ENCODE measurements around the gene PSG11.
A peak's percentile ranks its signal among the peaks of the same experiment; 100 is the strongest.
"Not testable (repeated sequence)": the region's sequence is repeated elsewhere in the genome, so short reads cannot be mapped to it uniquely, and the experiment has no call there.

Gene PSG11

DNA sequence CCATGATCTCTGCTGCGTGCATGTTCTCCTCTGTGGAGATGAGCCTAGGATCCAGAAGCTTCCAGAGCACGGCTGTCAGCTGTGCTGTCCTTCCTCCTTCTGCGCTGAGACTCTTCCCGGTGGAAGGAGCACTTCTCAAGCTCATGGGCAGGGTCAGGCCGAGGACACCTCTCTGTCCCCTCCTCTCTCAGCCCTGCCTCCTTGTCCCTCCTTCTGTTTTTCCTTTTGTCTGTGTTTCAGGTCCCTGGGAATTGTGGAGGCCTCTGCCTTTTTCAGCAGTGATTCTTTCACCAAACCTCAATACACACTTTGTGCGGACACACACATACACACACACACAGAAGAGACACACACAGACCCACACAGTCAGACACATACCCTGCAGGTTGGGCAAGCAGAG, at the start of gene PSG11:
Gene PSG11, minus strand, starts transcription at position 101 of the 400 bp plus-strand sequence. Its CDS starts 97 bp downstream, at position 4.
- H3K27me3 ChIP-seq (ENCODE audit: insufficient read depth, poor library complexity, severe bottlenecking); H3K9me3 ChIP-seq (ENCODE audit: severe bottlenecking); H3K4me3 ChIP-seq (ENCODE audit: severe bottlenecking); ATAC-seq (ENCODE audit: low read depth); DNase-seq (ENCODE audit: low spot score); H3K36me3 ChIP-seq (ENCODE audit: low read depth); H3K27ac ChIP-seq (ENCODE audit: poor library complexity, severe bottlenecking): not testable (repeated sequence)
- H3K4me1 ChIP-seq (ENCODE audit: insufficient read depth, poor library complexity, severe bottlenecking): peaks cover 16% of the 10 kb centered on the region

DNA sequence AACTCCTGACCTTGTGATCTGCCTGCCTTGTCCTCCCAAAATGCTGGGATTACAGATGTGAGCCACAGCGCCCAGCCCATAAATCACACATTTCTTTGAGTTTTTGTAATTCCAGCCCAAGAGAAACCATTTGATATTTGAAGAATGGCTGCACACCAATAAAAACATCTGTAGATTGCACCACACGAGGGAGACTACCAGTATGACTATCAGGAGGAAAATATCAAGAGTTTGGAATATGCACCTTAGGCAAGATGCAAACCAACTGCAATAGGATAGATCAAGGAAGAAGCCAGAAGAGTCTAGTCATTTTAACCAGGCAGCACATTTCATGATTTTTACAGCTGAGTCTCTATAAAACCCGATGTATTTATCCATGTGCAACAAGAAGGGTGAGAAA, 36.1 kb upstream of the PSG11 start:
- not testable (repeated sequence) for H3K4me3 ChIP-seq (ENCODE audit: severe bottlenecking); DNase-seq (ENCODE audit: low spot score); H3K27ac ChIP-seq (ENCODE audit: poor library complexity, severe bottlenecking); H3K27me3 ChIP-seq (ENCODE audit: insufficient read depth, poor library complexity, severe bottlenecking); ATAC-seq (ENCODE audit: low read depth); H3K9me3 ChIP-seq (ENCODE audit: severe bottlenecking); H3K36me3 ChIP-seq (ENCODE audit: low read depth)
- peaks cover 12% of the 10 kb centered on the region for H3K4me1 ChIP-seq (ENCODE audit: insufficient read depth, poor library complexity, severe bottlenecking)

DNA sequence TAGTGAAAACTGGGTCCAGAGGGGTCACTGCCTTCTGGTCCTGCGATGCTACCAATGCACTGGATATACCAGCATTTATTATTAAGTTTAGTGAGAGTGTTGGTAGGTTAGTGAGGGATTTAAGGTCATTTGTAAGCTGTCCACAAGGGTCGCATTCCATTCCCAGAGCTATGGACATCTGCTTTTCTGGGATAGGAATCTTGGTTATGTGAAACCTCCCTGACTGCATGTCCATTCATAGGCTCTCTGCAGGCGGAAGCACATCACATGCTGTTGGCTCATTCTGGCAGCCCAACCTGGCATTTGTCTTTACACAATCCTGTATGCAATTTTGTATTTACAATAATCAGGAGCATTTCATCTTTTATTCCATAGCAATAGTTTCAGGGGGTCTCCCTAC, 35.1 kb upstream of the PSG11 start:
- H3K36me3 ChIP-seq (ENCODE audit: low read depth); ATAC-seq (ENCODE audit: low read depth); H3K27me3 ChIP-seq (ENCODE audit: insufficient read depth, poor library complexity, severe bottlenecking); H3K4me3 ChIP-seq (ENCODE audit: severe bottlenecking); H3K27ac ChIP-seq (ENCODE audit: poor library complexity, severe bottlenecking); DNase-seq (ENCODE audit: low spot score); H3K9me3 ChIP-seq (ENCODE audit: severe bottlenecking): not testable (repeated sequence)
- H3K4me1 ChIP-seq (ENCODE audit: insufficient read depth, poor library complexity, severe bottlenecking): peaks cover 12% of the 10 kb centered on the region

DNA sequence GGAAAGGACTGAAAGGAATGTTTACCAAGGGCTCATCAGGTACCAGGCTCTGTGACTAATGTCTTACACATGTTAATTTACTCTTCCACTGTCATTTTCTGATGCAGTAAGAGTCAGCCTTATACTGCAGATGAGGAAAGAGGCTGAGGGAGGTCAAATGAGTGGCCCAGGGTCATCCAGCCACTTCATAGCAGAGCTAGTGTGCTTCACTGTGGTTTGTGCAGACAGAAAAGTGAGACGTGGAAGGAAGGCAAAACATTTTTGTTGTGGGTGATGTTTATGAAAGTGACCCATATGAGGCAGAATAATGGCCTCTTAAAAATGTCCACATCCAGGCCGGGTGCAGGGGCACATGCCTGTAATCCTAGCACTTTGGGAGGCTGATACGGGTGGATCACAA, 34.0 kb upstream of the PSG11 start:
- not testable (repeated sequence) for H3K9me3 ChIP-seq (ENCODE audit: severe bottlenecking); H3K27me3 ChIP-seq (ENCODE audit: insufficient read depth, poor library complexity, severe bottlenecking); ATAC-seq (ENCODE audit: low read depth); H3K4me3 ChIP-seq (ENCODE audit: severe bottlenecking); DNase-seq (ENCODE audit: low spot score); H3K36me3 ChIP-seq (ENCODE audit: low read depth)
- Histone ChIP-seq H3K27ac (ENCODE audit: poor library complexity, severe bottlenecking) (peak overlapping the region; percentile 43), H3K4me1 (ENCODE audit: insufficient read depth, poor library complexity, severe bottlenecking) (peaks cover 12% of the 10 kb centered on the region)

GRCh38 chr19:43059482-43059881, 33.2 kb upstream of the PSG11 start:
- not testable (repeated sequence) for DNase-seq (ENCODE audit: low spot score)

DNA sequence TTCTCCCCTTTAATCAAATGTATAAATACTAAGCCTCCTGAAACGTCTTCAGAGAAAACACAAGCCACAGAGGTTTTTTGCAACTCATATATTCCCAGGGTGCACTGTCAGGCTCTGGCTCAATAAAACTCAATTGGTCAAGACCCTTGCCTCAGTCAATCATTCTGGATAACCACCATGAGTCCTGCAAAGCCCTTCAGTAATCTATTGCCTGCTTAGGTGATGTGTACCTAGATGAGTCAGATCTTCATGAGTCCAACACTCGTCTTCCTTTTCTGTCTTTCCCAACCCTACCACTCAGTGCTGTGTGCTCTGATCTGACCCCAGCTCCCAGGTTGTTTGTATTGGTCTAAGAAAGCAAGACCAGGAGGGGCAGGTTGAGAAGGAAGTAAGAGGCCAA, 32.2 kb upstream of the PSG11 start:
- not testable (repeated sequence) for ATAC-seq (ENCODE audit: low read depth); H3K4me3 ChIP-seq (ENCODE audit: severe bottlenecking); H3K9me3 ChIP-seq (ENCODE audit: severe bottlenecking); DNase-seq (ENCODE audit: low spot score); H3K36me3 ChIP-seq (ENCODE audit: low read depth); H3K27me3 ChIP-seq (ENCODE audit: insufficient read depth, poor library complexity, severe bottlenecking)
- H3K4me1 ChIP-seq (ENCODE audit: insufficient read depth, poor library complexity, severe bottlenecking): peaks cover 12% of the 10 kb centered on the region
- H3K27ac ChIP-seq (ENCODE audit: poor library complexity, severe bottlenecking): peak overlapping the region; percentile 43

More at GRCh38 chr19:43059482-43059881, 33.2 kb upstream of the PSG11 start:
- Histone ChIP-seq H3K4me1 (ENCODE audit: insufficient read depth, poor library complexity, severe bottlenecking) (peaks cover 12% of the 10 kb centered on the region), H3K27ac (ENCODE audit: poor library complexity, severe bottlenecking) (peak overlapping the region; percentile 43)
- not testable (repeated sequence) for H3K4me3 ChIP-seq (ENCODE audit: severe bottlenecking); ATAC-seq (ENCODE audit: low read depth); H3K27me3 ChIP-seq (ENCODE audit: insufficient read depth, poor library complexity, severe bottlenecking); H3K9me3 ChIP-seq (ENCODE audit: severe bottlenecking); H3K36me3 ChIP-seq (ENCODE audit: low read depth)

GRCh38 chr19:43047966-43048365, 21.7 kb upstream of the PSG11 start:
- ATAC-seq (ENCODE audit: low read depth); H3K4me1 ChIP-seq (ENCODE audit: insufficient read depth, poor library complexity, severe bottlenecking); H3K9me3 ChIP-seq (ENCODE audit: severe bottlenecking); H3K36me3 ChIP-seq (ENCODE audit: low read depth); DNase-seq (ENCODE audit: low spot score); H3K4me3 ChIP-seq (ENCODE audit: severe bottlenecking); H3K27ac ChIP-seq (ENCODE audit: poor library complexity, severe bottlenecking); H3K27me3 ChIP-seq (ENCODE audit: insufficient read depth, poor library complexity, severe bottlenecking): not testable (repeated sequence)

GRCh38 chr19:43046578-43046977, 20.3 kb upstream of the PSG11 start:
- H3K4me1 ChIP-seq (ENCODE audit: insufficient read depth, poor library complexity, severe bottlenecking); ATAC-seq (ENCODE audit: low read depth): not testable (repeated sequence)

GRCh38 chr19:43043492-43044180, 17.4 kb upstream of the PSG11 start:
- H3K27me3 ChIP-seq (ENCODE audit: insufficient read depth, poor library complexity, severe bottlenecking); H3K27ac ChIP-seq (ENCODE audit: poor library complexity, severe bottlenecking): not testable (repeated sequence)

More at GRCh38 chr19:43046578-43046977, 20.3 kb upstream of the PSG11 start:
- not testable (repeated sequence) for H3K4me3 ChIP-seq (ENCODE audit: severe bottlenecking); H3K27ac ChIP-seq (ENCODE audit: poor library complexity, severe bottlenecking); H3K27me3 ChIP-seq (ENCODE audit: insufficient read depth, poor library complexity, severe bottlenecking); H3K9me3 ChIP-seq (ENCODE audit: severe bottlenecking); H3K36me3 ChIP-seq (ENCODE audit: low read depth); DNase-seq (ENCODE audit: low spot score)

More at GRCh38 chr19:43043492-43044180, 17.4 kb upstream of the PSG11 start:
- not testable (repeated sequence) for ATAC-seq (ENCODE audit: low read depth); H3K4me3 ChIP-seq (ENCODE audit: severe bottlenecking); H3K36me3 ChIP-seq (ENCODE audit: low read depth); H3K9me3 ChIP-seq (ENCODE audit: severe bottlenecking); H3K4me1 ChIP-seq (ENCODE audit: insufficient read depth, poor library complexity, severe bottlenecking); DNase-seq (ENCODE audit: low spot score)

Data from RWPE2 (cell line).